T follicular helper cell (primary cell): ENCODE measurements around the gene TMPRSS12.
"Not testable (repeated sequence)": the region's sequence is repeated elsewhere in the genome, so short reads cannot be mapped to it uniquely, and the experiment has no call there.

ENCODE experiments used
- DNase-seq: peaks from one replicate; pipeline ENCODE4 v3.0.0-alpha.2; 2020; ENCODE audit warnings: low read depth

TMPRSS12 gene

GRCh38 chr12:50926932-50927331 is 84.2 kb downstream of the TMPRSS12 start:
- not testable (repeated sequence) for DNase-seq

GRCh38 chr12:50927356-50927755 is 84.6 kb downstream of the TMPRSS12 start:
- DNase-seq, result no peak

DNA sequence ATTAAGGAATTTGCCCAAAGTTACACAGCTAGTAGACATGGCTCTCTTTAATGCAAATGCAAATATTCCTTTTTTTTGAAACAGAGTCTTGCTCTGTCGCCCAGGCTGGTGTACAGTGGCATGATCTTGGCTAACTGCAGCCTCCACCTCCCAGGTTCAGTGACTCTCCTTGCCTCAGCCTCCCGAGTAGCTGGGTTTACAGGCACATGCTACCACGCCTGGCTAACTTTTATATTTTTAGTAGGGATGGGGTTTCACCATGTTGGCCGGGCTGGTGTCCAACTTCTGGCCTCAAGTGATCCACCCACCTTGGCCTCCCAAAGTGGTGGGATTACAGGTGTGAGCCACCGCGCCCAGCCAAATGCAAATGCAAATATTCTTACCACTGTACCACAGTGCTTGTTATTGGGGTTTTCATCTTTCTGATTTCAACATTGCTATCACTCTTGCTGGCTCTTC is 85.1 kb downstream of the TMPRSS12 start:
- DNase-seq, result no peak

DNA sequence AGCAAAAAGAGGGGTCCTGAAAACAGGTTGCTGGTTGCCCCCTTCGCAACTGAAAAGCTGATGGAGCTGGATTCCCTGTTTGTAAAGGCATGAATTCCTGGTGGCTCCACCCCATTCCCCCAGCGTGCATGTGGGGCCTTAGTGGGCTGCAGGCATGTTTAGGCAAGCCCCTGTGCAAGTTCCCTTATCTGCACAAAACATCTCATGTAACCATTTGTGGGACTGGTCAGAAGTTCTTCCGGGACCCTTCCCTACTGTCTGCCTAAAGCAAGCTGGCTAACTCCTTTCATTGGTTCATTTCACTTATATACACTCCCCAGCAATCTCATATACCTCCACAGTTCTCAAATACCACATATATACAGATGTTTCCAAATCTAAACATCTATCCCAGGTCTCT is 85.7 kb downstream of the TMPRSS12 start:
- DNase-seq, result no peak

DNA sequence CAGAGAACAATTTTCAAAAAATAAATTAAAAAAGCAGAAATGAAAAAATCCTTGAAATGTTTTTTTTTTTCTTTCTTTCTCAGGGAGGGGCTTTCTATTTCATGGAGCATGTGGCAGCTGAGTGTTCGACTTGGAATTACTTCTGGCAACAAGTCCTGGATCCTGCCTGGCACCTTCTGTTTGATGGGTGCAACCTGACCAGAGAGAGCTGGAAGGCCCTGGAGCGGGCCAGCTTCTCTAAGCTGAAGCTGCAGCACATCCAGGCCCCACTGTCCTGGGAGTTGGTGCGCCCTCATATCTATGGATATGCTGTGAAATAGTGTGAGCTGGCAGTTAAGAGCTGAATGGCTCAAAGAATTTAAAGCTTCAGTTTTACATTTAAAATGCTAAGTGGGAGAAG is 87.1 kb downstream of the TMPRSS12 start:
- DNase-seq, result no peak

- DNase-seq, result not testable (repeated sequence)
Measured at GRCh38 chr12:50930477-50930876, 87.8 kb downstream of the TMPRSS12 start.

DNA sequence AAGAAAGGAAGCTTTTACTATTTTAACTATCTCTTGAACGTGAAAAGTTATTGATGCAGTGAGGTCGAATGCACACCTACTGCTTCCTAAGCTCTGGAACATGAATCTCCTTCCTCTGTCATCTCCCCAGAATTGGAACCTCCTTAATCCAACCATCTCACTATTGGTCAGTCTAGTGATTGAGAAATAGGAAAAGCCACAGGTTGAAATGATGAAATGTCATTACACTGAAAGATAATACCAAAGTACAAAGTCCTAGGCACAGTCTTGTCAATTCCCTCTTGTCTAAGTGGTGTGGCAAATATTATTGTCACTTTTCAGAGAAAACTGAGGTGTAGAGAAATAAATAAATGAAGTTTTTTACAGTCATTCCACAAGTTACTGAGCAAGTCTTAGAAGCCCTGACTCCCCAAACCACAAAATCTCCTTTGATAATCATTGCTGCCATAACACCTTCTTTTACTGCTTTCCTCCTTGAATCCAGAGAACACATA is 90.1 kb downstream of the TMPRSS12 start:
- no peak for DNase-seq

GRCh38 chr12:50933459-50934124 is 90.9 kb downstream of the TMPRSS12 start:
- no peak for DNase-seq

GRCh38 chr12:50934371-50934851 is 91.7 kb downstream of the TMPRSS12 start:
- no peak for DNase-seq

DNA sequence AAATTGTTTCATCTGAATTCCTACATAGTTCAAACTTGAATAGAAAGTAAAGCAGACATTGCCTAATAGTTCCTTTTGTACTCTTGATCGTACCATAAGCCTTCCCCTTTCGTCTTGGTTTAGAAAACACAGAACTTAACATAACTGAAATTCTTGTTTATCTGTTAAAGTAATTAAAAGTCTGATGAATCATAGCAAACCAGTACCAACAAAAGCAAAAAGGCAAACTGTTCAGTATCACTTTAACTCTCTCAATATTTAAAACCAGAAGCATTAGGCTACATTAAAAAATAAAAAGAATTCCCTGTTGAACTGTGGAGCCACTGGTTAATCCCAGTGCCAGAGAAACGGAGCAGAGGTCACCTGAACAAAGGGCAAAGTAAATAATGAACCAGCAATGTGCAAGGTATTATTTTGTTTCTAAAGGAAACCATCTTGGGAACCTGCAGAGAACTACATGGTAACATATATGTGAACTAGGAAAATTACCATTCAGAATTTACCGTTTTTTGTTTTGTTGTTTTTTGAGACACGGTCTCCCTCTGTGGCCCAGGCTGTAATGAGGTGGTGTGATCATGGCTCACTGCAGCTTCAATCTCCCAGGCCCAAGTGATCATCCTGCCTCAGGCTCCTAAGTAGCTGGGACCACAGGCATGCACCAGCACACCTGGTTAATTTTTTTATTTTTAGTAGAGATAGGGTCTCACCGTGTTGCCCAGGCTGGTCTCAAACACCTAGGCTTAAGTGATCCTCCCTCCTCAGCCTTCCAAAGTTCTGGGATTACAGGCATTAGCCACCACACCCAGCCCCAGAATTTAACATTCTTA is 92.5 kb downstream of the TMPRSS12 start:
- DNase-seq, result no peak

DNA sequence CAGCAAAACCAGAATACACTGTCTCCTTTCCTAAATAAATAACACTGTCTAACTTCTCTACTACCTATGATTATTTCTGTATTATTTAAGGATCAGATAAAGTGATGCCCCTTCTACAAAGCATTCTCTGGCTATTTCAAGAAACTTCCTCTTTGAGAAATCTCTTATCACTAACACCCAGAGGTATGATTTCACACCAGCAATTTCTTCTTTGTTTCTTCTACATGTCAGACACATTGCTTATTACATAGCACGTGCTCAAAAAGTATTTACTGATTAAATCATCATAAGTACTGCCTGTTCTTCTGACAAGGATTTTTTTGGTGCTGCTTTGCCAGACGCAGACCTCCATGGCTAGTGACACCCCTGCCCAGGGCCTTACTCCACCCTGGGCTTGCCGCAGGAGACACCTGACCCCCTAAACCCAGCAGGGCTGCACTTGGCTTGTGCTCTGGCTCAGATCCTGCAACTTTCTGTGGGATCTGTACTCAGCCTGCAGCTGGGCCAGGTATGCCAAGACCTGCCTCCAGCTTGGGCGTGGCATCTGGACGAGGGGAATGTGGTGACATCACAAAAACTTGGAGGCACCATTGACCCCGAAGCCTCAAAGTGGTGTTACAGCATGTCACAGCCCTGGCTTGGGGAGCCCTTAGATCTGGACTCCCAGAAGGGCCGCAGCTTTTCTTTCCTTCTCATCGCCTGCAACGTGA is 94.2 kb downstream of the TMPRSS12 start:
- DNase-seq, result no peak
